ENCODE measurements around the gene MYO15A. TPM values are rescaled to one million over a fixed set of nuclear protein-coding genes. Genes with fewer than 3 reads are reported as not detected.

Gene MYO15A
- total RNA-seq, 1 experiment from 2014 or later = 0.26 TPM

DNA sequence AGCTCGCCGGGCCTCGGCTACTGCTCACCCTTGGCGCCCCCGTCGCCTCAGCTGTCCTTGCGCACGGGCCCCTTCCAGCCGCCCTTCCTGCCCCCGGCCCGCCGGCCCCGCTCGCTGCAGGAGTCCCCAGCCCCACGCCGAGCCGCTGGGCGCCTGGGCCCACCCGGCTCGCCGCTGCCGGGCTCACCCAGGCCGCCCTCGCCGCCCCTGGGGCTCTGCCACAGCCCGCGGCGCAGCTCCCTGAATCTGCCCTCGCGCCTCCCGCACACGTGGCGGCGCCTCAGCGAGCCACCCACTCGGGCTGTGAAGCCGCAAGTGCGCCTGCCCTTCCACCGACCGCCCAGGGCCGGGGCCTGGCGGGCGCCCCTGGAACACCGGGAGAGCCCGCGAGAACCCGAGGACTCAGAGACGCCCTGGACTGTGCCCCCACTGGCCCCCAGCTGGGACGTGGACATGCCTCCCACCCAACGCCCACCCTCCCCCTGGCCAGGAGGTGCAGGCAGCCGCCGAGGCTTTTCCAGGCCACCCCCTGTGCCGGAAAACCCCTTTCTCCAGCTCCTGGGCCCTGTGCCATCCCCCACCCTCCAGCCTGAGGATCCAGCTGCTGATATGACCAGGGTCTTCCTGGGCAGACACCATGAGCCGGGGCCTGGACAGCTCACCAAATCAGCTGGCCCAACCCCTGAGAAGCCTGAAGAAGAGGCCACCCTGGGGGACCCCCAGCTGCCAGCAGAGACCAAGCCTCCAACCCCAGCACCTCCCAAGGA lies 12.8 kb downstream of the MYO15A start:
- H3K36me3 ChIP-seq (ENCODE audit: low read depth, low read length) = no peaks in the 10 kb centered on the region
- TF ChIP-seq EZH2 (IDR thresholded peaks at IDR 0.05; ENCODE audit: low read length, unreplicated experiment) = no peak
- TF ChIP-seq CTCF (conservative IDR thresholded peaks at IDR 0.05; ENCODE audit: low read depth, low read length) = no peak
- no peak for TF ChIP-seq EZH2phosphoT487 (IDR thresholded peaks at IDR 0.05; ENCODE audit: borderline replicate concordance, low read length)
- intact Hi-C loops (cut with micrococcal nuclease) = no loop called here
- CTCF ChIA-PET = no interaction called here
- H3K9me2 ChIP-seq (replicated peaks; ENCODE audit: low read length) = no peaks in the 10 kb centered on the region
- H3K4me1 ChIP-seq (ENCODE audit: insufficient read depth, low read length) = no peaks in the 10 kb centered on the region
- H3K27ac ChIP-seq (ENCODE audit: low read length) = no peak overlapping the region
- no peak overlapping the region for H2AFZ ChIP-seq (ENCODE audit: low read length)
- H3K27me3 ChIP-seq (ENCODE audit: low read length) = no peaks in the 10 kb centered on the region
- H3K4me3 ChIP-seq (ENCODE audit: low read length) = no peak overlapping the region
- POLR2A ChIA-PET (ENCODE audit: unreplicated experiment) = no interaction called here
- no peaks in the 10 kb centered on the region for H4K20me1 ChIP-seq (ENCODE audit: low read length)
- no peaks in the 10 kb centered on the region for H3K79me2 ChIP-seq (ENCODE audit: low read length)
- H3K9ac ChIP-seq (ENCODE audit: low read length) = no peak overlapping the region
- H3F3A ChIP-seq (ENCODE audit: low read length, unreplicated experiment) = no peaks in the 10 kb centered on the region
- no peak for DNase-seq
- no TSS peak for BruUV-seq (replicated peaks)
- no peak overlapping the region for H3K4me2 ChIP-seq (ENCODE audit: low read length)
- no peaks in the 10 kb centered on the region for H3K9me3 ChIP-seq (ENCODE audit: low read length)
- no peak for ATAC-seq

DNA sequence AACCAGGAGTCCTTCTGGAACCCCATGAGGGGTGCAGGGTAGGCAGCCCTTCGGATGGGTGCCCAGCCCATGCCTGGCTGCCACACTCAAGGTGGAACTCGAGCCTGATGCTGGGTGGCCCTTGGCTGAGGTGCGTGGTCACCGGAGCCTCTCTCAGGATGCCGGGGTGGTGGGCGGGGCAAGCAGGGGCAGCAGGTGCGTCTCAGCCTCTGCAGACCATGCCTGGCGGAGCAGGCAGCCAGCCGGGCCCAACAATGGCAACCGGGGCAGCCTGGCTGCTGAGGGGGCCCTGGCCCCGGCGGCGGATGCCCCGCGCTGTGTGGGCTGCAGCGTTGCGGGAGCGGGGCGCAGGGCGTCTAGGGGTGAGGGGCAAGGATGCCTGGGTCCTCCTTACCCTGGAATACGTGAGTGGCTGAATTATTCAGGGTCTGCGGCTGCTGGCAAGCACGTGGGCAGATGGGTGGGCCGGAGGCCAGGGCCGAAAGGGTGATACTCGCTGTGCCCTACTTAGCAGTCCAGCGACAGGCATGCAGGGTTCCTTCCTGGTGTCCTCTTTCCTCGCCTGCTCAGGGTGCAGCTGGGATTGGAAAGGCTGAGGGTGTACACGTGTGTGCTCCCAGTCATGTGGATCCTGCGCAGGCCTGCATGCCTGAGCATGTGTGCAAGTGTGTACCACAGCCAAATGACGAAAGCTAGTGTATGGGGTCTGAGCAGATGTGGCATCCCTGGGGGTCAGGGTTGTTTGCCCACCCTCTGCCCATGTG lies 14.6 kb downstream of the MYO15A start:
- POLR2A ChIA-PET (ENCODE audit: unreplicated experiment) = no interaction called here
- no peaks in the 10 kb centered on the region for H3K27me3 ChIP-seq (ENCODE audit: low read length)
- H3K9ac ChIP-seq (ENCODE audit: low read length) = no peak overlapping the region
- H3K79me2 ChIP-seq (ENCODE audit: low read length) = no peaks in the 10 kb centered on the region
- H4K20me1 ChIP-seq (ENCODE audit: low read length) = no peaks in the 10 kb centered on the region
- no TSS peak for BruUV-seq (replicated peaks)
- H3K4me3 ChIP-seq (ENCODE audit: low read length) = no peak overlapping the region
- intact Hi-C loops (cut with micrococcal nuclease) = no loop called here
- DNase-seq (no peak), ATAC-seq (no peak)
- H3K9me3 ChIP-seq (ENCODE audit: low read length) = no peaks in the 10 kb centered on the region
- H3K4me2 ChIP-seq (ENCODE audit: low read length) = no peak overlapping the region
- no peak for TF ChIP-seq EZH2phosphoT487 (IDR thresholded peaks at IDR 0.05; ENCODE audit: borderline replicate concordance, low read length)
- TF ChIP-seq EZH2 (IDR thresholded peaks at IDR 0.05; ENCODE audit: low read length, unreplicated experiment) = no peak
- TF ChIP-seq CTCF (conservative IDR thresholded peaks at IDR 0.05; ENCODE audit: low read depth, low read length) = no peak
- H3K27ac ChIP-seq (ENCODE audit: low read length) = no peak overlapping the region
- H3K9me2 ChIP-seq (replicated peaks; ENCODE audit: low read length) = no peaks in the 10 kb centered on the region
- H3K4me1 ChIP-seq (ENCODE audit: insufficient read depth, low read length) = no peaks in the 10 kb centered on the region
- H3K36me3 ChIP-seq (ENCODE audit: low read depth, low read length) = no peaks in the 10 kb centered on the region
- no peak overlapping the region for H2AFZ ChIP-seq (ENCODE audit: low read length)
- CTCF ChIA-PET = no interaction called here
- no peaks in the 10 kb centered on the region for H3F3A ChIP-seq (ENCODE audit: low read length, unreplicated experiment)

Measured in PC-3 (cell line).